Liver (tissue), 9 donors: ENCODE results near the gene CARMIL1. TPM values are rescaled to one million over a fixed set of nuclear protein-coding genes. Genes with fewer than 3 reads are reported as not detected.

Experiments used
- DNase-seq: peaks from one replicate; pipeline ENCODE4 v3.0.0-alpha.2; 2017; ENCODE audit warnings: low spot score
- H3K27ac ChIP-seq, 2 donors: one replicate each; pipeline ENCODE4 v1.7.0; 2013; ENCODE audit warnings: inconsistent platforms in 2 of 2, low read length in 2 of 2, control low read depth in 1 of 2, low read depth in 1 of 2, mild to moderate bottlenecking in 1 of 2
- H3K27me3 ChIP-seq, 4 donors: one replicate each; pipeline versions ENCODE4 v1.6.1 to v1.7.0; 2013; ENCODE audit warnings: low read length in 3 of 4, inconsistent platforms in 1 of 4, mild to moderate bottlenecking in 1 of 4, moderate library complexity in 1 of 4; ENCODE audit not compliant: control insufficient read depth in 4 of 4, insufficient read depth in 4 of 4
- H3K36me3 ChIP-seq, 4 donors: one replicate each; pipeline versions ENCODE4 v1.6.1 to v1.7.0; 2013; ENCODE audit warnings: low read length in 3 of 4, mild to moderate bottlenecking in 3 of 4, low read depth in 1 of 4, moderate library complexity in 1 of 4; ENCODE audit not compliant: control insufficient read depth in 4 of 4, insufficient read depth in 3 of 4
- H3K4me1 ChIP-seq, 4 donors: one replicate each; pipeline versions ENCODE4 v1.6.1 to v1.7.0; 2013; ENCODE audit warnings: low read length in 3 of 4, mild to moderate bottlenecking in 3 of 4, moderate library complexity in 1 of 4; ENCODE audit not compliant: control insufficient read depth in 4 of 4, insufficient read depth in 4 of 4
- H3K4me3 ChIP-seq, 3 donors: one replicate each; pipeline versions ENCODE4 v1.6.1 to v1.7.0; 2013; ENCODE audit warnings: low read length in 3 of 3, control low read depth in 1 of 3, low read depth in 1 of 3, mild to moderate bottlenecking in 1 of 3
- H3K9ac ChIP-seq, 2 donors: one replicate each; pipeline ENCODE4 v1.7.0; 2013; ENCODE audit warnings: low read length in 2 of 2, mild to moderate bottlenecking in 2 of 2, moderate library complexity in 2 of 2, control low read depth in 1 of 2, low read depth in 1 of 2
- H3K9me3 ChIP-seq, 4 donors: one replicate each; pipeline versions ENCODE4 v1.6.1 to v1.7.0; 2013; ENCODE audit warnings: low read length in 3 of 4; ENCODE audit not compliant: control insufficient read depth in 4 of 4
- EGR1 ChIP-seq, 2 donors: IDR thresholded peaks; 2 replicates each; pipeline ENCODE4 v1.6.1; 2016 to 2018; ENCODE audit warnings: antibody characterized with exemption in 2 of 2, low read depth in 2 of 2
- FOXA1 ChIP-seq: IDR thresholded peaks from 2 replicates; pipeline ENCODE4 v1.6.1; 2016; ENCODE audit warnings: antibody characterized with exemption
- FOXA2 ChIP-seq: IDR thresholded peaks from 2 replicates; pipeline ENCODE4 v1.6.1; 2016; ENCODE audit warnings: antibody characterized with exemption
- GABPA ChIP-seq, 2 donors: IDR thresholded peaks in 1 of 2; conservative IDR thresholded peaks in 1 of 2; 2 replicates each; pipeline ENCODE4 v1.6.1; 2016; ENCODE audit warnings: antibody characterized with exemption in 2 of 2, mild to moderate bottlenecking in 1 of 2, moderate library complexity in 1 of 2
- HNF4A ChIP-seq, 2 donors: conservative IDR thresholded peaks; 2 replicates each; pipeline ENCODE4 v1.6.1; 2016; ENCODE audit warnings: antibody characterized with exemption in 2 of 2, mild to moderate bottlenecking in 2 of 2
- HNF4G ChIP-seq: IDR thresholded peaks from 2 replicates; pipeline ENCODE4 v1.6.1; 2016; ENCODE audit warnings: antibody characterized with exemption
- JUND ChIP-seq, 2 donors: IDR thresholded peaks; 2 replicates each; pipeline ENCODE4 v1.6.1; 2016; ENCODE audit warnings: antibody characterized with exemption in 2 of 2
- MAX ChIP-seq: IDR thresholded peaks from 2 replicates; pipeline ENCODE4 v1.6.1; 2016; ENCODE audit warnings: antibody characterized with exemption
- NR2F2 ChIP-seq: IDR thresholded peaks from 2 replicates; pipeline ENCODE4 v1.6.1; 2016; ENCODE audit warnings: antibody characterized with exemption
- RAD21 ChIP-seq, 2 donors: IDR thresholded peaks; 2 replicates each; pipeline ENCODE4 v1.6.1; 2016; ENCODE audit warnings: antibody characterized with exemption in 2 of 2, mild to moderate bottlenecking in 2 of 2
- RXRA ChIP-seq, 2 donors: IDR thresholded peaks; 2 replicates each; pipeline ENCODE4 v1.6.1; 2017 to 2018; ENCODE audit warnings: antibody characterized with exemption in 2 of 2, mild to moderate bottlenecking in 1 of 2
- SP1 ChIP-seq: IDR thresholded peaks from 2 replicates; pipeline ENCODE4 v1.6.1; 2018; ENCODE audit warnings: antibody characterized with exemption, mild to moderate bottlenecking
- TAF1 ChIP-seq: conservative IDR thresholded peaks from 2 replicates; pipeline ENCODE4 v1.6.1; 2016; ENCODE audit warnings: antibody characterized with exemption, mild to moderate bottlenecking
- YY1 ChIP-seq: IDR thresholded peaks from 2 replicates; pipeline ENCODE4 v1.6.1; 2016; ENCODE audit warnings: antibody characterized with exemption, mild to moderate bottlenecking
- WGBS: extraction: QIAGEN DNeasy Blood & Tissue Kit; methylation state at CpG from one replicate; pipeline ENCODE4 v1.1.7; 2013; 5-methylcytosine and 5-hydroxymethylcytosine counted together
- polyA plus RNA-seq, 2 donors: library from polyadenylated mRNA; stranded (reverse) in 1 of 2; unstranded in 1 of 2; fragments of 200-250 nt in 1 of 2; fragments of >200 nt in 1 of 2; fragmentation: Nextera tagmentation in 1 of 2; extraction: Ambion mirVana in 1 of 2; gene quantifications; one replicate each; pipeline versions ENCODE4 v1.2.1 to v1.2.3, GENCODE V29; 2013 to 2015
- total RNA-seq, 2 donors: library from RNA; depleted of rRNA; stranded (reverse); fragments of >200 nt; gene quantifications; one replicate each; pipeline ENCODE4 v1.2.3, GENCODE V29; 2014
- TF ChIP-seq, protein P1 (sequence below): IDR thresholded peaks from 2 replicates; pipeline ENCODE4 v1.6.1; 2016; ENCODE audit warnings: antibody characterized with exemption
- TF ChIP-seq, protein P2 (sequence below): fragments of 150-350 bp; IDR thresholded peaks from 2 replicates; pipeline ENCODE4 v1.5.1; 2017; ENCODE audit warnings: improper control_type of control experiment, low read depth, low read length; ENCODE audit not compliant: missing input control
- TF ChIP-seq, protein P3 (sequence below): IDR thresholded peaks from 2 replicates; pipeline ENCODE4 v1.6.1; 2016; ENCODE audit warnings: antibody characterized with exemption, mild to moderate bottlenecking
- TF ChIP-seq, protein P4 (sequence below): IDR thresholded peaks from 2 replicates; pipeline ENCODE4 v1.6.1; 2016; ENCODE audit warnings: antibody characterized with exemption
- donor health status: healthy.
- donor health status: healthy.
- donor health status: healthy.
- donor health status: healthy.
- donor health status: healthy.

CARMIL1 gene
- total and polyA plus RNA-seq, 4 donors, result 1.4 to 9.5 (median 3.5) TPM

GRCh38 chr6:25311331-25311840, 32.2 kb downstream of the CARMIL1 start:
- DNase-seq, result no peak
- no peak overlapping the region for H3K4me3 ChIP-seq
- H3K36me3 ChIP-seq, result no peaks in the 10 kb centered on the region
- no peaks in the 10 kb centered on the region for H3K9me3 ChIP-seq
- H3K27ac ChIP-seq, result no peak overlapping the region
- no peak overlapping the region for H3K9ac ChIP-seq
- 100% methylated on average over 1 of the region's 1 CpG for WGBS
- no peaks in the 10 kb centered on the region for H3K4me1 ChIP-seq
- no peak for TF ChIP-seq HNF4G
- no peak for TF ChIP-seq MAX
- no peak for TF ChIP-seq FOXA1
- TF ChIP-seq TAF1, result no peak
- TF ChIP-seq, protein P1, sequence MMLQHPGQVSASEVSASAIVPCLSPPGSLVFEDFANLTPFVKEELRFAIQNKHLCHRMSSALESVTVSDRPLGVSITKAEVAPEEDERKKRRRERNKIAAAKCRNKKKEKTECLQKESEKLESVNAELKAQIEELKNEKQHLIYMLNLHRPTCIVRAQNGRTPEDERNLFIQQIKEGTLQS, result no peak
- TF ChIP-seq HNF4A (conservative IDR thresholded peaks at IDR 0.05), result no peak
- TF ChIP-seq GABPA (IDR thresholded peaks at IDR 0.05 in 1 of 2, conservative IDR thresholded peaks at IDR 0.05 in 1 of 2), result no peak
- TF ChIP-seq FOXA2, result no peak
- TF ChIP-seq NR2F2, result no peak
- TF ChIP-seq, protein P2, sequence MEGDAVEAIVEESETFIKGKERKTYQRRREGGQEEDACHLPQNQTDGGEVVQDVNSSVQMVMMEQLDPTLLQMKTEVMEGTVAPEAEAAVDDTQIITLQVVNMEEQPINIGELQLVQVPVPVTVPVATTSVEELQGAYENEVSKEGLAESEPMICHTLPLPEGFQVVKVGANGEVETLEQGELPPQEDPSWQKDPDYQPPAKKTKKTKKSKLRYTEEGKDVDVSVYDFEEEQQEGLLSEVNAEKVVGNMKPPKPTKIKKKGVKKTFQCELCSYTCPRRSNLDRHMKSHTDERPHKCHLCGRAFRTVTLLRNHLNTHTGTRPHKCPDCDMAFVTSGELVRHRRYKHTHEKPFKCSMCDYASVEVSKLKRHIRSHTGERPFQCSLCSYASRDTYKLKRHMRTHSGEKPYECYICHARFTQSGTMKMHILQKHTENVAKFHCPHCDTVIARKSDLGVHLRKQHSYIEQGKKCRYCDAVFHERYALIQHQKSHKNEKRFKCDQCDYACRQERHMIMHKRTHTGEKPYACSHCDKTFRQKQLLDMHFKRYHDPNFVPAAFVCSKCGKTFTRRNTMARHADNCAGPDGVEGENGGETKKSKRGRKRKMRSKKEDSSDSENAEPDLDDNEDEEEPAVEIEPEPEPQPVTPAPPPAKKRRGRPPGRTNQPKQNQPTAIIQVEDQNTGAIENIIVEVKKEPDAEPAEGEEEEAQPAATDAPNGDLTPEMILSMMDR, result no peak
- TF ChIP-seq RXRA (IDR thresholded peaks at IDR 0.05), result no peak
- TF ChIP-seq SP1, result no peak
- TF ChIP-seq, protein P3, sequence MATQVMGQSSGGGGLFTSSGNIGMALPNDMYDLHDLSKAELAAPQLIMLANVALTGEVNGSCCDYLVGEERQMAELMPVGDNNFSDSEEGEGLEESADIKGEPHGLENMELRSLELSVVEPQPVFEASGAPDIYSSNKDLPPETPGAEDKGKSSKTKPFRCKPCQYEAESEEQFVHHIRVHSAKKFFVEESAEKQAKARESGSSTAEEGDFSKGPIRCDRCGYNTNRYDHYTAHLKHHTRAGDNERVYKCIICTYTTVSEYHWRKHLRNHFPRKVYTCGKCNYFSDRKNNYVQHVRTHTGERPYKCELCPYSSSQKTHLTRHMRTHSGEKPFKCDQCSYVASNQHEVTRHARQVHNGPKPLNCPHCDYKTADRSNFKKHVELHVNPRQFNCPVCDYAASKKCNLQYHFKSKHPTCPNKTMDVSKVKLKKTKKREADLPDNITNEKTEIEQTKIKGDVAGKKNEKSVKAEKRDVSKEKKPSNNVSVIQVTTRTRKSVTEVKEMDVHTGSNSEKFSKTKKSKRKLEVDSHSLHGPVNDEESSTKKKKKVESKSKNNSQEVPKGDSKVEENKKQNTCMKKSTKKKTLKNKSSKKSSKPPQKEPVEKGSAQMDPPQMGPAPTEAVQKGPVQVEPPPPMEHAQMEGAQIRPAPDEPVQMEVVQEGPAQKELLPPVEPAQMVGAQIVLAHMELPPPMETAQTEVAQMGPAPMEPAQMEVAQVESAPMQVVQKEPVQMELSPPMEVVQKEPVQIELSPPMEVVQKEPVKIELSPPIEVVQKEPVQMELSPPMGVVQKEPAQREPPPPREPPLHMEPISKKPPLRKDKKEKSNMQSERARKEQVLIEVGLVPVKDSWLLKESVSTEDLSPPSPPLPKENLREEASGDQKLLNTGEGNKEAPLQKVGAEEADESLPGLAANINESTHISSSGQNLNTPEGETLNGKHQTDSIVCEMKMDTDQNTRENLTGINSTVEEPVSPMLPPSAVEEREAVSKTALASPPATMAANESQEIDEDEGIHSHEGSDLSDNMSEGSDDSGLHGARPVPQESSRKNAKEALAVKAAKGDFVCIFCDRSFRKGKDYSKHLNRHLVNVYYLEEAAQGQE, result no peak
- TF ChIP-seq, protein P4, sequence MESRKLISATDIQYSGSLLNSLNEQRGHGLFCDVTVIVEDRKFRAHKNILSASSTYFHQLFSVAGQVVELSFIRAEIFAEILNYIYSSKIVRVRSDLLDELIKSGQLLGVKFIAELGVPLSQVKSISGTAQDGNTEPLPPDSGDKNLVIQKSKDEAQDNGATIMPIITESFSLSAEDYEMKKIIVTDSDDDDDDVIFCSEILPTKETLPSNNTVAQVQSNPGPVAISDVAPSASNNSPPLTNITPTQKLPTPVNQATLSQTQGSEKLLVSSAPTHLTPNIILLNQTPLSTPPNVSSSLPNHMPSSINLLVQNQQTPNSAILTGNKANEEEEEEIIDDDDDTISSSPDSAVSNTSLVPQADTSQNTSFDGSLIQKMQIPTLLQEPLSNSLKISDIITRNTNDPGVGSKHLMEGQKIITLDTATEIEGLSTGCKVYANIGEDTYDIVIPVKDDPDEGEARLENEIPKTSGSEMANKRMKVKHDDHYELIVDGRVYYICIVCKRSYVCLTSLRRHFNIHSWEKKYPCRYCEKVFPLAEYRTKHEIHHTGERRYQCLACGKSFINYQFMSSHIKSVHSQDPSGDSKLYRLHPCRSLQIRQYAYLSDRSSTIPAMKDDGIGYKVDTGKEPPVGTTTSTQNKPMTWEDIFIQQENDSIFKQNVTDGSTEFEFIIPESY, result no peak
- no peak for TF ChIP-seq YY1
- no peak for TF ChIP-seq RAD21 (IDR thresholded peaks at IDR 0.05)
- TF ChIP-seq JUND (IDR thresholded peaks at IDR 0.05), result no peak
- TF ChIP-seq EGR1 (IDR thresholded peaks at IDR 0.05; ENCODE audit: low read depth in 2 of 2), result no peak
- H3K27me3 ChIP-seq, result no peaks in the 10 kb centered on the region
